GM23338 (cell line): ENCODE results near the gene VSIG10. TPM values are rescaled to one million over a fixed set of nuclear protein-coding genes. Genes with fewer than 3 reads are reported as not detected.

Experiments used
- ATAC-seq: fragments of 200-7000 bp; cut with Tn5 transposase; 3 replicates; pipeline ENCODE4 v1.9.1; 2020
- DNase-seq: peaks from one replicate; pipeline ENCODE4 v3.0.0-alpha.2; 2015; ENCODE audit warnings: low spot score
- H2AFZ ChIP-seq: fragments of 200-600 bp; sonication (generic); 2 replicates; pipeline ENCODE4 v1.8.0; 2016; ENCODE audit warnings: antibody characterized with exemption, mild to moderate bottlenecking, moderate library complexity
- H3F3A ChIP-seq: fragments of 200-600 bp; sonication (generic); replicated peaks from 2 replicates; pipeline ENCODE4 v1.8.0; 2017; ENCODE audit warnings: antibody characterized with exemption, mixed run types, low read depth
- H3K27ac ChIP-seq: fragments of 200-600 bp; sonication (generic); 2 replicates; pipeline ENCODE4 v1.6.1; 2016; ENCODE audit warnings: low read depth
- H3K27me3 ChIP-seq: fragments of 200-600 bp; sonication (generic); 2 replicates; pipeline ENCODE4 v1.8.0; 2016; ENCODE audit warnings: mild to moderate bottlenecking, mixed run types, moderate library complexity; ENCODE audit not compliant: insufficient read depth
- H3K36me3 ChIP-seq: fragments of 200-600 bp; sonication (generic); 2 replicates; pipeline ENCODE4 v1.8.0; 2016; ENCODE audit warnings: mild to moderate bottlenecking; ENCODE audit not compliant: insufficient read depth
- H3K4me1 ChIP-seq: fragments of 200-600 bp; sonication (generic); 2 replicates; pipeline ENCODE4 v1.8.0; 2016; ENCODE audit warnings: mild to moderate bottlenecking, moderate library complexity; ENCODE audit not compliant: insufficient read depth
- H3K4me2 ChIP-seq: fragments of 200-600 bp; sonication (generic); 2 replicates; pipeline ENCODE4 v1.7.1; 2017; ENCODE audit warnings: mixed run types
- H3K4me3 ChIP-seq: fragments of 200-600 bp; sonication (generic); 2 replicates; pipeline ENCODE4 v1.6.1; 2016; ENCODE audit warnings: mixed run types
- H3K79me2 ChIP-seq: fragments of 200-600 bp; sonication (generic); replicated peaks from 2 replicates; pipeline ENCODE4 v1.8.0; 2017; ENCODE audit warnings: mild to moderate bottlenecking; ENCODE audit not compliant: insufficient read depth
- H3K9me2 ChIP-seq: fragments of 200-600 bp; sonication (generic); 2 replicates; pipeline ENCODE4 v1.8.0; 2017; ENCODE audit not compliant: insufficient read depth
- H4K20me1 ChIP-seq: fragments of 200-600 bp; sonication (generic); replicated peaks from 2 replicates; pipeline ENCODE4 v1.8.0; 2017; ENCODE audit warnings: mild to moderate bottlenecking; ENCODE audit not compliant: insufficient read depth
- H3K27ac Mint-ChIP-seq: 2 replicates; pipeline ENCODE4 v1.8.0; 2020; ENCODE audit warnings: inconsistent platforms, mild to moderate bottlenecking, moderate library complexity, mixed read lengths
- H3K27me3 Mint-ChIP-seq: 3 replicates; pipeline ENCODE4 v1.8.0; 2022; ENCODE audit warnings: low read depth, mild to moderate bottlenecking, moderate library complexity, mixed read lengths, inconsistent platforms; ENCODE audit not compliant: insufficient read depth, poor library complexity
- H3K36me3 Mint-ChIP-seq: 3 replicates; pipeline ENCODE4 v1.8.0; 2021; ENCODE audit warnings: low read depth, mild to moderate bottlenecking, inconsistent platforms, moderate library complexity, mixed read lengths
- H3K4me1 Mint-ChIP-seq: 3 replicates; pipeline ENCODE4 v1.8.0; 2020; ENCODE audit warnings: mild to moderate bottlenecking, inconsistent platforms, mixed read lengths
- H3K4me3 Mint-ChIP-seq: 3 replicates; pipeline ENCODE4 v1.8.0; 2021; ENCODE audit warnings: moderate library complexity, mild to moderate bottlenecking, inconsistent platforms, mixed read lengths
- H3K9me3 Mint-ChIP-seq: 3 replicates; pipeline ENCODE4 v1.8.0; 2020; ENCODE audit warnings: moderate library complexity, mild to moderate bottlenecking, inconsistent platforms, mixed read lengths
- CREB1 ChIP-seq: fragments of 250-450 bp; sonication (Bioruptor Pico); IDR thresholded peaks from 2 replicates; pipeline ENCODE4 v1.5.0; 2020; ENCODE audit warnings: low read depth, mild to moderate bottlenecking, moderate library complexity
- JUNB ChIP-seq: IDR thresholded peaks from one replicate; pipeline ENCODE4 v1.6.1; 2016; ENCODE audit warnings: antibody characterized with exemption; ENCODE audit not compliant: unreplicated experiment
- NANOG ChIP-seq: IDR thresholded peaks from 2 replicates; pipeline ENCODE4 v1.6.1; 2016; ENCODE audit warnings: antibody characterized with exemption, borderline replicate concordance
- POLR2AphosphoS5 ChIP-seq: IDR thresholded peaks from 2 replicates; pipeline ENCODE4 v1.6.1; 2016; ENCODE audit warnings: antibody characterized with exemption, low read depth
- STAT1 ChIP-seq: IDR thresholded peaks from one replicate; pipeline ENCODE4 v1.6.1; 2016; ENCODE audit warnings: antibody characterized with exemption; ENCODE audit not compliant: unreplicated experiment
- ZNF331 ChIP-seq: fragments of 250-450 bp; sonication (Bioruptor Pico); IDR thresholded peaks from 2 replicates; pipeline ENCODE4 v1.5.0; 2020; ENCODE audit warnings: low read depth, mild to moderate bottlenecking, moderate library complexity
- polyA plus RNA-seq: library from polyadenylated mRNA; unstranded; fragments of >200 nt; fragmentation: Nextera tagmentation; extraction: Ambion mirVana; gene quantifications from 2 replicates; pipeline ENCODE4 v1.2.1, GENCODE V29; 2016
- total RNA-seq: library from RNA; depleted of rRNA; stranded (reverse); fragments of >200 nt; shearing (Covaris generic); gene quantifications from 2 replicates; pipeline ENCODE4 v1.2.3, GENCODE V29; 2014
- TF ChIP-seq, protein P1 (sequence below): fragments of 250-450 bp; sonication (Bioruptor Pico); IDR thresholded peaks from 2 replicates; pipeline ENCODE4 v1.5.0; 2020; ENCODE audit warnings: mild to moderate bottlenecking, moderate library complexity
- TF ChIP-seq, protein P2 (sequence below): IDR thresholded peaks from one replicate; pipeline ENCODE4 v1.6.1; 2018; ENCODE audit warnings: antibody characterized with exemption; ENCODE audit not compliant: unreplicated experiment
- TF ChIP-seq, protein P3 (sequence below), 2 experiments: fragments of 200-600 bp in 1 of 2; sonication (generic) in 1 of 2; conservative IDR thresholded peaks; 2 replicates each; pipeline versions ENCODE4 v1.5.1 to v1.6.1; 2016 to 2017; ENCODE audit warnings: antibody characterized with exemption in 2 of 2, low read depth in 2 of 2, mild to moderate bottlenecking in 2 of 2, moderate library complexity in 1 of 2
- TF ChIP-seq, protein P4 (sequence below): IDR thresholded peaks from 2 replicates; pipeline ENCODE4 v1.6.1; 2016; ENCODE audit warnings: antibody characterized with exemption

The VSIG10 gene
- total and polyA plus RNA-seq, 2 experiments from 2014 or later, result 52.1 to 98.5 TPM

DNA sequence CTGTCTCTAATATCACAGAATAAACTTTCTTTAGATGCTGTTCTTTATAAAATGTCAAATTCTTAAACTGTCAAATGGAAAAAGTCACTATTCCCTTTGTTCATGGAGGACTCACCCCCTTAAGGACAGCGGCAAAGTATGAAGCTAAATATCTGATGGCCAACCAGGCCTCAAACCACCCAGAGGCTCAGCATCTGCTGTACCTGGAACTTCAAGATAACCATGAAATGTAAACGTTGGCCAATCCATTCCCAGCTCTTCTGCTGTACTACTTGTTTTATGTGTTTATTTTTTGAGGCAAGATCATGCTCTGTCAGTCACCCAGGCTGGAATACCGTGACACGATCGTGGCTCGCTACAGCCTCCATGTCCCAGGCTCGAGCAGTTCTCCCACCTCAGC, 71.6 kb downstream of the VSIG10 start:
- H3K27ac Mint-ChIP-seq, result no peak overlapping the region
- peaks cover 93% of the 10 kb centered on the region for H3K36me3 Mint-ChIP-seq

DNA sequence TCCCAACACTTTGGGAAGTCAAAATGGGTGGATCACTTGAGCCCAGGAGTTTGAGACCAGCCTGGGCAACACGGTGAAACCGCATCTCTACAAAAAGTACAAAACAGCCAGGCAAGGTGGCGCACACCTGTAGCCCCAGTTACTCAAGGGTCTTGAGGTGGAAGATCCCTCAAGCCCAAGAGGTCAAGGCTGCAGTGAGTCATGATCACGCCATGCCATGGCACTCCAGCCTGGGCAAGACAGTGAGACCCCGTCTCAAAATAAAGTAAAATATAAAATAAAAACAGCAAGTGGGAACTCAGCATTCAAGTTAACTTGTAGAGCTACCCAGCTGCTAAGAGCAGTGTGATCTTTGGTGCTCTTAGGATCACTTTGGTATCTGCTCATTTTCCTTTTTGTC, 74.6 kb downstream of the VSIG10 start:
- peaks cover 4% of the 10 kb centered on the region for H3F3A ChIP-seq
- H3K4me2 ChIP-seq, result no peak overlapping the region
- no peak for DNase-seq
- H3K4me3 ChIP-seq, result no peak overlapping the region
- H3K27me3 ChIP-seq, result no peaks in the 10 kb centered on the region
- H3K36me3 ChIP-seq, result peaks cover 48% of the 10 kb centered on the region
- H3K27ac Mint-ChIP-seq, result no peak overlapping the region
- no peaks in the 10 kb centered on the region for H3K4me1 Mint-ChIP-seq
- peaks cover 94% of the 10 kb centered on the region for H3K36me3 Mint-ChIP-seq
- H3K27me3 Mint-ChIP-seq, result peaks cover 10% of the 10 kb centered on the region
- no peak overlapping the region for H3K27ac ChIP-seq
- H2AFZ ChIP-seq, result no peak overlapping the region
- ATAC-seq, result no peak
- H4K20me1 ChIP-seq, result peaks cover 10% of the 10 kb centered on the region
- H3K9me2 ChIP-seq, result no peaks in the 10 kb centered on the region
- no peaks in the 10 kb centered on the region for H3K9me3 Mint-ChIP-seq
- H3K4me3 Mint-ChIP-seq, result no peak overlapping the region
- H3K4me1 ChIP-seq, result no peaks in the 10 kb centered on the region
- no peaks in the 10 kb centered on the region for H3K79me2 ChIP-seq
- TF ChIP-seq, protein P1, sequence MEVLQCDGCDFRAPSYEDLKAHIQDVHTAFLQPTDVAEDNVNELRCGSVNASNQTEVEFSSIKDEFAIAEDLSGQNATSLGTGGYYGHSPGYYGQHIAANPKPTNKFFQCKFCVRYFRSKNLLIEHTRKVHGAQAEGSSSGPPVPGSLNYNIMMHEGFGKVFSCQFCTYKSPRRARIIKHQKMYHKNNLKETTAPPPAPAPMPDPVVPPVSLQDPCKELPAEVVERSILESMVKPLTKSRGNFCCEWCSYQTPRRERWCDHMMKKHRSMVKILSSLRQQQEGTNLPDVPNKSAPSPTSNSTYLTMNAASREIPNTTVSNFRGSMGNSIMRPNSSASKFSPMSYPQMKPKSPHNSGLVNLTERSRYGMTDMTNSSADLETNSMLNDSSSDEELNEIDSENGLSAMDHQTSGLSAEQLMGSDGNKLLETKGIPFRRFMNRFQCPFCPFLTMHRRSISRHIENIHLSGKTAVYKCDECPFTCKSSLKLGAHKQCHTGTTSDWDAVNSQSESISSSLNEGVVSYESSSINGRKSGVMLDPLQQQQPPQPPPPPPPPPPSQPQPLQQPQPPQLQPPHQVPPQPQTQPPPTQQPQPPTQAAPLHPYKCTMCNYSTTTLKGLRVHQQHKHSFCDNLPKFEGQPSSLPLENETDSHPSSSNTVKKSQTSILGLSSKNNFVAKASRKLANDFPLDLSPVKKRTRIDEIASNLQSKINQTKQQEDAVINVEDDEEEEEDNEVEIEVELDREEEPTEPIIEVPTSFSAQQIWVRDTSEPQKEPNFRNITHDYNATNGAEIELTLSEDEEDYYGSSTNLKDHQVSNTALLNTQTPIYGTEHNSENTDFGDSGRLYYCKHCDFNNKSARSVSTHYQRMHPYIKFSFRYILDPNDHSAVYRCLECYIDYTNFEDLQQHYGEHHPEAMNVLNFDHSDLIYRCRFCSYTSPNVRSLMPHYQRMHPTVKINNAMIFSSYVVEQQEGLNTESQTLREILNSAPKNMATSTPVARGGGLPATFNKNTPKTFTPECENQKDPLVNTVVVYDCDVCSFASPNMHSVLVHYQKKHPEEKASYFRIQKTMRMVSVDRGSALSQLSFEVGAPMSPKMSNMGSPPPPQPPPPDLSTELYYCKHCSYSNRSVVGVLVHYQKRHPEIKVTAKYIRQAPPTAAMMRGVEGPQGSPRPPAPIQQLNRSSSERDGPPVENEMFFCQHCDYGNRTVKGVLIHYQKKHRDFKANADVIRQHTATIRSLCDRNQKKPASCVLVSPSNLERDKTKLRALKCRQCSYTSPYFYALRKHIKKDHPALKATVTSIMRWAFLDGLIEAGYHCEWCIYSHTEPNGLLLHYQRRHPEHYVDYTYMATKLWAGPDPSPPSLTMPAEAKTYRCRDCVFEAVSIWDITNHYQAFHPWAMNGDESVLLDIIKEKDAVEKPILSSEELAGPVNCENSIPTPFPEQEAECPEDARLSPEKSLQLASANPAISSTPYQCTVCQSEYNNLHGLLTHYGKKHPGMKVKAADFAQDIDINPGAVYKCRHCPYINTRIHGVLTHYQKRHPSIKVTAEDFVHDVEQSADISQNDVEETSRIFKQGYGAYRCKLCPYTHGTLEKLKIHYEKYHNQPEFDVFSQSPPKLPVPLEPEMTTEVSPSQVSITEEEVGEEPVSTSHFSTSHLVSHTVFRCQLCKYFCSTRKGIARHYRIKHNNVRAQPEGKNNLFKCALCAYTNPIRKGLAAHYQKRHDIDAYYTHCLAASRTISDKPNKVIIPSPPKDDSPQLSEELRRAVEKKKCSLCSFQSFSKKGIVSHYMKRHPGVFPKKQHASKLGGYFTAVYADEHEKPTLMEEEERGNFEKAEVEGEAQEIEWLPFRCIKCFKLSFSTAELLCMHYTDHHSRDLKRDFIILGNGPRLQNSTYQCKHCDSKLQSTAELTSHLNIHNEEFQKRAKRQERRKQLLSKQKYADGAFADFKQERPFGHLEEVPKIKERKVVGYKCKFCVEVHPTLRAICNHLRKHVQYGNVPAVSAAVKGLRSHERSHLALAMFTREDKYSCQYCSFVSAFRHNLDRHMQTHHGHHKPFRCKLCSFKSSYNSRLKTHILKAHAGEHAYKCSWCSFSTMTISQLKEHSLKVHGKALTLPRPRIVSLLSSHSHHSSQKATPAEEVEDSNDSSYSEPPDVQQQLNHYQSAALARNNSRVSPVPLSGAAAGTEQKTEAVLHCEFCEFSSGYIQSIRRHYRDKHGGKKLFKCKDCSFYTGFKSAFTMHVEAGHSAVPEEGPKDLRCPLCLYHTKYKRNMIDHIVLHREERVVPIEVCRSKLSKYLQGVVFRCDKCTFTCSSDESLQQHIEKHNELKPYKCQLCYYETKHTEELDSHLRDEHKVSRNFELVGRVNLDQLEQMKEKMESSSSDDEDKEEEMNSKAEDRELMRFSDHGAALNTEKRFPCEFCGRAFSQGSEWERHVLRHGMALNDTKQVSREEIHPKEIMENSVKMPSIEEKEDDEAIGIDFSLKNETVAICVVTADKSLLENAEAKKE, result no peak
- TF ChIP-seq, protein P2, sequence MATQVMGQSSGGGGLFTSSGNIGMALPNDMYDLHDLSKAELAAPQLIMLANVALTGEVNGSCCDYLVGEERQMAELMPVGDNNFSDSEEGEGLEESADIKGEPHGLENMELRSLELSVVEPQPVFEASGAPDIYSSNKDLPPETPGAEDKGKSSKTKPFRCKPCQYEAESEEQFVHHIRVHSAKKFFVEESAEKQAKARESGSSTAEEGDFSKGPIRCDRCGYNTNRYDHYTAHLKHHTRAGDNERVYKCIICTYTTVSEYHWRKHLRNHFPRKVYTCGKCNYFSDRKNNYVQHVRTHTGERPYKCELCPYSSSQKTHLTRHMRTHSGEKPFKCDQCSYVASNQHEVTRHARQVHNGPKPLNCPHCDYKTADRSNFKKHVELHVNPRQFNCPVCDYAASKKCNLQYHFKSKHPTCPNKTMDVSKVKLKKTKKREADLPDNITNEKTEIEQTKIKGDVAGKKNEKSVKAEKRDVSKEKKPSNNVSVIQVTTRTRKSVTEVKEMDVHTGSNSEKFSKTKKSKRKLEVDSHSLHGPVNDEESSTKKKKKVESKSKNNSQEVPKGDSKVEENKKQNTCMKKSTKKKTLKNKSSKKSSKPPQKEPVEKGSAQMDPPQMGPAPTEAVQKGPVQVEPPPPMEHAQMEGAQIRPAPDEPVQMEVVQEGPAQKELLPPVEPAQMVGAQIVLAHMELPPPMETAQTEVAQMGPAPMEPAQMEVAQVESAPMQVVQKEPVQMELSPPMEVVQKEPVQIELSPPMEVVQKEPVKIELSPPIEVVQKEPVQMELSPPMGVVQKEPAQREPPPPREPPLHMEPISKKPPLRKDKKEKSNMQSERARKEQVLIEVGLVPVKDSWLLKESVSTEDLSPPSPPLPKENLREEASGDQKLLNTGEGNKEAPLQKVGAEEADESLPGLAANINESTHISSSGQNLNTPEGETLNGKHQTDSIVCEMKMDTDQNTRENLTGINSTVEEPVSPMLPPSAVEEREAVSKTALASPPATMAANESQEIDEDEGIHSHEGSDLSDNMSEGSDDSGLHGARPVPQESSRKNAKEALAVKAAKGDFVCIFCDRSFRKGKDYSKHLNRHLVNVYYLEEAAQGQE, result no peak
- TF ChIP-seq STAT1 (no peak), ZNF331 (no peak), NANOG (no peak), CREB1 (CRISPR knock-in tag) (no peak), POLR2AphosphoS5 (no peak), JUNB (no peak)
- TF ChIP-seq, protein P3, sequence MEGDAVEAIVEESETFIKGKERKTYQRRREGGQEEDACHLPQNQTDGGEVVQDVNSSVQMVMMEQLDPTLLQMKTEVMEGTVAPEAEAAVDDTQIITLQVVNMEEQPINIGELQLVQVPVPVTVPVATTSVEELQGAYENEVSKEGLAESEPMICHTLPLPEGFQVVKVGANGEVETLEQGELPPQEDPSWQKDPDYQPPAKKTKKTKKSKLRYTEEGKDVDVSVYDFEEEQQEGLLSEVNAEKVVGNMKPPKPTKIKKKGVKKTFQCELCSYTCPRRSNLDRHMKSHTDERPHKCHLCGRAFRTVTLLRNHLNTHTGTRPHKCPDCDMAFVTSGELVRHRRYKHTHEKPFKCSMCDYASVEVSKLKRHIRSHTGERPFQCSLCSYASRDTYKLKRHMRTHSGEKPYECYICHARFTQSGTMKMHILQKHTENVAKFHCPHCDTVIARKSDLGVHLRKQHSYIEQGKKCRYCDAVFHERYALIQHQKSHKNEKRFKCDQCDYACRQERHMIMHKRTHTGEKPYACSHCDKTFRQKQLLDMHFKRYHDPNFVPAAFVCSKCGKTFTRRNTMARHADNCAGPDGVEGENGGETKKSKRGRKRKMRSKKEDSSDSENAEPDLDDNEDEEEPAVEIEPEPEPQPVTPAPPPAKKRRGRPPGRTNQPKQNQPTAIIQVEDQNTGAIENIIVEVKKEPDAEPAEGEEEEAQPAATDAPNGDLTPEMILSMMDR (conservative IDR thresholded peaks at IDR 0.05; ENCODE audit: low read depth in 2 of 2), result no peak
- TF ChIP-seq, protein P4, sequence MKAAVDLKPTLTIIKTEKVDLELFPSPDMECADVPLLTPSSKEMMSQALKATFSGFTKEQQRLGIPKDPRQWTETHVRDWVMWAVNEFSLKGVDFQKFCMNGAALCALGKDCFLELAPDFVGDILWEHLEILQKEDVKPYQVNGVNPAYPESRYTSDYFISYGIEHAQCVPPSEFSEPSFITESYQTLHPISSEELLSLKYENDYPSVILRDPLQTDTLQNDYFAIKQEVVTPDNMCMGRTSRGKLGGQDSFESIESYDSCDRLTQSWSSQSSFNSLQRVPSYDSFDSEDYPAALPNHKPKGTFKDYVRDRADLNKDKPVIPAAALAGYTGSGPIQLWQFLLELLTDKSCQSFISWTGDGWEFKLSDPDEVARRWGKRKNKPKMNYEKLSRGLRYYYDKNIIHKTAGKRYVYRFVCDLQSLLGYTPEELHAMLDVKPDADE, result no peak

More for the DNA sequence above, 71.6 kb downstream of the VSIG10 start:
- Histone ChIP-seq H3K27ac (no peak overlapping the region), H3K4me3 (no peak overlapping the region), H3K4me2 (no peak overlapping the region), H2AFZ (no peak overlapping the region), H3K27me3 (no peaks in the 10 kb centered on the region), H3F3A (peaks cover 18% of the 10 kb centered on the region), H4K20me1 (peaks cover 12% of the 10 kb centered on the region), H3K36me3 (peaks cover 56% of the 10 kb centered on the region), H3K4me1 (no peaks in the 10 kb centered on the region), H3K9me2 (no peaks in the 10 kb centered on the region), H3K79me2 (no peaks in the 10 kb centered on the region)
- H3K4me3 Mint-ChIP-seq, result no peak overlapping the region
- ATAC-seq (no peak), DNase-seq (no peak)
- peaks cover 5% of the 10 kb centered on the region; the same call in 1 of the 3 replicates for H3K4me1 Mint-ChIP-seq
- no peak for TF ChIP-seq CREB1 (CRISPR knock-in tag)
- no peaks in the 10 kb centered on the region for H3K9me3 Mint-ChIP-seq
- peaks cover 2% of the 10 kb centered on the region for H3K27me3 Mint-ChIP-seq
